Stimulated activated CD4-positive, alpha-beta T cell treated with anti-CD3 and anti-CD28 coated beads, Interleukin-4, amount 100 ng/mL, for 1 hour (primary cell): ENCODE results near the gene FOXA2.

Experiments used
- DNase-seq: peaks from one replicate; pipeline ENCODE4 v3.0.0-alpha.2; 2020

The FOXA2 gene

GRCh38 chr20:22583773-22584521, 425 bp downstream of the FOXA2 start:
- DNase-seq, result no peak

GRCh38 chr20:22582964-22583772, 1.2 kb downstream of the FOXA2 start:
- DNase-seq, result no peak

- DNase-seq, result no peak
Measured at GRCh38 chr20:22582386-22582963, 1.9 kb downstream of the FOXA2 start.

GRCh38 chr20:22581437-22582385, 2.7 kb downstream of the FOXA2 start:
- no peak for DNase-seq

- DNase-seq, result no peak
Measured at GRCh38 chr20:22579711-22580697, 4.4 kb downstream of the FOXA2 start.

GRCh38 chr20:22579119-22579427, 5.3 kb downstream of the FOXA2 start:
- no peak for DNase-seq

GRCh38 chr20:22578221-22579118, 5.9 kb downstream of the FOXA2 start:
- DNase-seq, result no peak

GRCh38 chr20:22577515-22578220, 6.7 kb downstream of the FOXA2 start:
- no peak for DNase-seq

GRCh38 chr20:22576733-22577514, 7.4 kb downstream of the FOXA2 start:
- DNase-seq, result no peak

- DNase-seq, result no peak
Measured at GRCh38 chr20:22576273-22576672, 8.1 kb downstream of the FOXA2 start.

- no peak for DNase-seq
Measured at GRCh38 chr20:22575737-22576136, 8.6 kb downstream of the FOXA2 start.

GRCh38 chr20:22575087-22575721, 9.2 kb downstream of the FOXA2 start:
- no peak for DNase-seq

GRCh38 chr20:22574545-22575086, 9.8 kb downstream of the FOXA2 start:
- DNase-seq, result no peak

GRCh38 chr20:22572491-22572890, 11.9 kb downstream of the FOXA2 start:
- no peak for DNase-seq

- no peak for DNase-seq
Measured at GRCh38 chr20:22572023-22572422, 12.3 kb downstream of the FOXA2 start.

- no peak for DNase-seq
Measured at GRCh38 chr20:22569353-22569752, 15.0 kb downstream of the FOXA2 start.

- no peak for DNase-seq
Measured at GRCh38 chr20:22568872-22569344, 15.5 kb downstream of the FOXA2 start.
